K562 (cell line): ENCODE measurements around the gene ABHD13. TPM values are rescaled to one million over a fixed set of nuclear protein-coding genes. Genes with fewer than 3 reads are reported as not detected.

ENCODE experiments used
- ATAC-seq: fragments of 200-7000 bp; cut with Tn5 transposase; 3 replicates; pipeline ENCODE4 v1.9.1; 2020; ENCODE audit warnings: moderate library complexity
- BruUV-seq: library from RNA; stranded (reverse); fragments of 400-500 nt; replicated peaks from 2 replicates; lab custom pipeline; 2021; lab: Mats Ljungman, UMichigan
- CTCF ChIA-PET: fragments of 300-600 bp; formaldehyde crosslinking; extraction: SDS; loops from one replicate; lab custom pipeline; 2021; ENCODE audit warnings: low intra/inter-chr PET ratio; lab: Yijun Ruan, JAX
- POLR2A ChIA-PET: fragments of 300-600, 350-650 bp; sonication (Branson Sonifier 250); formaldehyde crosslinking; extraction: SDS; loops from one replicate; lab custom pipeline; 2021; ENCODE audit warnings: antibody characterized with exemption, inconsistent platforms; lab: Yijun Ruan, JAX
- DNase-seq, 4 experiments: peaks; one replicate each; pipeline versions ENCODE4 v3.0.0 to v3.0.0-alpha.2; 2011 to 2018; ENCODE audit warnings: low spot score in 3 of 4, mixed read lengths in 3 of 4; ENCODE audit errors: extremely low read depth in 1 of 4
- FAIRE-seq: peaks from 2 replicates; lab custom pipeline; 2011; peaks lifted over from hg19 to GRCh38; lab: Jason Lieb, UNC
- H2AFZ ChIP-seq: 2 replicates; pipeline ENCODE4 v1.6.0; 2011; ENCODE audit warnings: low read depth, low read length, control low read depth, inconsistent platforms
- H3K27ac ChIP-seq: fragments of 200-600 bp; 3 replicates; pipeline ENCODE4 v1.8.0; 2011; ENCODE audit warnings: low read depth, mild to moderate bottlenecking, control low read depth, inconsistent platforms, low read length, moderate library complexity, mixed read lengths; ENCODE audit errors: extremely low read depth
- H3K27me3 ChIP-seq, 2 experiments: fragments of 300-600 bp in 1 of 2; 2 replicates in 1 of 2; 3 replicates in 1 of 2; pipeline versions ENCODE4 v1.6.0 to v1.8.0; 2011; ENCODE audit warnings: inconsistent platforms in 2 of 2, low read length in 2 of 2, mild to moderate bottlenecking in 1 of 2, mixed read lengths in 1 of 2, moderate library complexity in 1 of 2; ENCODE audit not compliant: control insufficient read depth in 2 of 2, insufficient read depth in 2 of 2
- H3K36me3 ChIP-seq: fragments of 300-600 bp; 3 replicates; pipeline ENCODE4 v1.8.0; 2011; ENCODE audit warnings: mild to moderate bottlenecking, low read length, inconsistent platforms; ENCODE audit not compliant: control insufficient read depth, insufficient read depth
- H3K4me1 ChIP-seq, 2 experiments: fragments of 200-600 bp in 1 of 2; replicated peaks in 1 of 2; 2 replicates in 1 of 2; 3 replicates in 1 of 2; pipeline versions ENCODE4 v1.5.1 to v1.8.0; 2011; ENCODE audit warnings: inconsistent platforms in 2 of 2, low read length in 2 of 2, mild to moderate bottlenecking in 1 of 2, mixed read lengths in 1 of 2, moderate library complexity in 1 of 2; ENCODE audit not compliant: control insufficient read depth in 2 of 2, insufficient read depth in 2 of 2
- H3K4me2 ChIP-seq: 2 replicates; pipeline ENCODE4 v1.6.1; 2011; ENCODE audit warnings: low read length, control low read depth, inconsistent platforms, mixed read lengths; ENCODE audit not compliant: insufficient read depth
- H3K4me3 ChIP-seq: fragments of 200-600 bp; sonication (generic), shearing (Covaris generic); 2 replicates; pipeline ENCODE4 v1.5.1; 2016; ENCODE audit warnings: control low read depth, inconsistent platforms
- H3K79me2 ChIP-seq: fragments of 200-600 bp; 3 replicates; pipeline ENCODE4 v1.8.0; 2011; ENCODE audit warnings: low read length, inconsistent platforms; ENCODE audit not compliant: control insufficient read depth, insufficient read depth
- H3K9ac ChIP-seq, 2 experiments: 2 replicates each; pipeline versions ENCODE4 v1.6.0 to v1.6.1; 2011; ENCODE audit warnings: low read depth in 2 of 2, low read length in 2 of 2, control low read depth in 1 of 2, inconsistent platforms in 1 of 2, mild to moderate bottlenecking in 1 of 2, mixed read lengths in 1 of 2; ENCODE audit not compliant: insufficient read depth in 1 of 2
- H3K9me1 ChIP-seq: one replicate; pipeline ENCODE4 v1.6.0; 2011; ENCODE audit warnings: inconsistent platforms, mild to moderate bottlenecking, low read length, moderate library complexity; ENCODE audit not compliant: control insufficient read depth, insufficient read depth
- H3K9me3 ChIP-seq: replicated peaks from 2 replicates; pipeline ENCODE4 v1.5.1; 2011; ENCODE audit warnings: low read depth, low read length, inconsistent platforms; ENCODE audit not compliant: control insufficient read depth, insufficient read depth
- H4K20me1 ChIP-seq: replicated peaks from 2 replicates; pipeline ENCODE4 v1.6.1; 2011; ENCODE audit warnings: low read length, inconsistent platforms, mixed read lengths; ENCODE audit not compliant: control insufficient read depth, insufficient read depth
- CBX5 ChIP-seq: IDR thresholded peaks from 2 replicates; pipeline ENCODE4 v1.6.1; 2014; ENCODE audit warnings: low read depth, borderline replicate concordance
- ETV1 ChIP-seq: fragments of 450-650 bp; conservative IDR thresholded peaks from 2 replicates; pipeline ENCODE4 v1.6.1; 2016; ENCODE audit warnings: missing genetic modification characterization, control low read depth, low read depth, missing compliant biosample characterization
- FOXJ2 ChIP-seq: fragments of 200-800 bp; sonication (Bioruptor generic); IDR thresholded peaks from 2 replicates; pipeline ENCODE4 v1.6.1; 2016; ENCODE audit warnings: missing genetic modification characterization, missing compliant biosample characterization
- HDAC6 ChIP-seq: IDR thresholded peaks from 2 replicates; pipeline ENCODE4 v1.6.1; 2012; ENCODE audit warnings: low read depth, mild to moderate bottlenecking, control low read depth, inconsistent platforms, low read length, moderate library complexity
- NFIC ChIP-seq: fragments of 450-650 bp; IDR thresholded peaks from 2 replicates; pipeline ENCODE4 v1.6.1; 2017; ENCODE audit warnings: mild to moderate bottlenecking, inconsistent platforms
- ZNF316 ChIP-seq: fragments of 450-650 bp; IDR thresholded peaks from 2 replicates; pipeline ENCODE4 v1.6.1; 2016
- ZNF354B ChIP-seq: fragments of 250-450 bp; sonication (Bioruptor Pico); IDR thresholded peaks from 2 replicates; pipeline ENCODE4 v1.4.0; 2020
- WGBS: fragments of 100-300 bp; shearing (Covaris generic); methylation state at CpG from one replicate; pipeline ENCODE4 v1.1.6; 2016; ENCODE audit warnings: low coverage, mixed read lengths; ENCODE audit not compliant: insufficient coverage; ENCODE audit errors: missing lambda C conversion rate; 5-methylcytosine and 5-hydroxymethylcytosine counted together
- in situ Hi-C: fragments of 300-500 bp; cut with MboI; formaldehyde crosslinking; loops from 4 replicates; pipeline ENCODE4 v1.15.0; 2018; ENCODE audit warnings: inconsistent platforms, mixed read lengths
- intact Hi-C: fragments of 100-400 bp; cut with micrococcal nuclease; formaldehyde crosslinking; loops from 2 replicates; pipeline ENCODE4 v1.14.2; 2022
- polyA plus RNA-seq, 8 experiments: library from polyadenylated mRNA; depleted of rRNA in 4 of 8; stranded (reverse) in 5 of 8; unstranded in 3 of 8; fragments of >200 nt; fragmentation: Nextera tagmentation in 2 of 8; fragmentation: Illumina TruSeq in 1 of 8; extraction: Ambion mirVana in 2 of 8; extraction: Trizol in 1 of 8; gene quantifications; 2 replicates each; pipeline versions ENCODE4 v1.2.1 to v1.2.3, GENCODE V29; 2011 to 2014; ENCODE audit warnings: inconsistent platforms in 1 of 8, missing spikeins in 1 of 8
- total RNA-seq, 7 experiments: library from RNA; depleted of rRNA in 6 of 7; stranded (reverse); fragments of >200 nt in 6 of 7; fragmentation: Illumina TruSeq in 2 of 7; extraction: Trizol in 2 of 7; gene quantifications; 2 replicates each; pipeline versions ENCODE4 v1.2.1 to v1.2.3, GENCODE V29; 2011 to 2021; ENCODE audit warnings: low replicate concordance in 1 of 7
- TF ChIP-seq, protein P1 (sequence below): fragments of 250-450 bp; sonication (Bioruptor Pico); IDR thresholded peaks from 2 replicates; pipeline ENCODE4 v1.5.1; 2021; ENCODE audit warnings: mild to moderate bottlenecking
- TF ChIP-seq, protein P2 (sequence below): fragments of 450-650 bp; IDR thresholded peaks from 2 replicates; pipeline ENCODE4 v1.6.1; 2018; ENCODE audit not compliant: partially characterized antibody

Gene ABHD13
- total and polyA plus RNA-seq, 9 of the 15 experiments (the other 6 are each of a cell fraction or from before 2014, with no cell fraction given), result 1.7 to 7.0 (median 4.1) TPM

DNA sequence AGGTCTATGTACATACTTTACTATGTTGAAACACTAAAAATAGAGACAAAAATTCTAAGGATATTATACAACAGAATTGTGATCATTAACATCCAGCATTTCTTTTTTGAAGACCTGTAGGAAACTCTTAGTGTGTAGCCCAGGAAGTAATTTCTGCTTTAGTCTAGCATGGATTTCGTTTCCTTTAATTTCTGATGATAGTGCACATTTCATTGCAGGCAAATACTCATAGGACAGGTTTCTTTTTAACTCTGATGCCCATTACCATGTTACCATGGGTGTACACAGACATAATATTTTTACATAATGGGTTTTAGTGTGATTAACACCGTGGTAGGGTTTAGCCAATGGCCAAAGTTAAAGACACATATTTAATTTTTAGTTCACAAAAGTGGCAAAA is 29.9 kb upstream of the ABHD13 start:
- ATAC-seq (no peak), DNase-seq (no peak), FAIRE-seq (no peak)
- Histone ChIP-seq H4K20me1 (no peaks in the 10 kb centered on the region), H3K9me1 (no peaks in the 10 kb centered on the region), H2AFZ (peak overlapping the region; percentile 60; the same call in 1 of the 2 replicates), H3K4me3 (no peak overlapping the region), H3K79me2 (no peaks in the 10 kb centered on the region), H3K9ac (no peak overlapping the region), H3K27ac (no peak overlapping the region), H3K4me1 (no peaks in the 10 kb centered on the region), H3K36me3 (no peaks in the 10 kb centered on the region), H3K4me2 (no peak overlapping the region), H3K9me3 (no peaks in the 10 kb centered on the region), H3K27me3 (no peaks in the 10 kb centered on the region)
- CTCF ChIA-PET, result no interaction called here
- in situ Hi-C loops, result no loop called here
- no TSS peak for BruUV-seq
- intact Hi-C loops, result no loop called here
- WGBS, result 0% methylated on average over 2 of the region's 2 CpGs
- TF ChIP-seq ZNF316 (peak; percentile 47; the same call in 1 of the 2 replicates), CBX5 (no peak), ETV1 (tag) (no peak)
- TF ChIP-seq, all 486 proteins: peak for 1
- POLR2A ChIA-PET, result no interaction called here

GRCh38 chr13:108190897-108191296 is 27.3 kb upstream of the ABHD13 start:
- H2AFZ ChIP-seq, result peak overlapping the region; percentile 38; the same call in 1 of the 2 replicates
- H3K4me2 ChIP-seq, result no peak overlapping the region
- in situ Hi-C loops (no loop called here), intact Hi-C loops (no loop called here)
- TF ChIP-seq HDAC6 (no peak), FOXJ2 (tag) (peak; percentile 40; the same call in 1 of the 2 replicates), ZNF354B (CRISPR knock-in tag) (no peak), NFIC (peak; percentile 22; the same call in 1 of the 2 replicates)
- TF ChIP-seq, protein P1, sequence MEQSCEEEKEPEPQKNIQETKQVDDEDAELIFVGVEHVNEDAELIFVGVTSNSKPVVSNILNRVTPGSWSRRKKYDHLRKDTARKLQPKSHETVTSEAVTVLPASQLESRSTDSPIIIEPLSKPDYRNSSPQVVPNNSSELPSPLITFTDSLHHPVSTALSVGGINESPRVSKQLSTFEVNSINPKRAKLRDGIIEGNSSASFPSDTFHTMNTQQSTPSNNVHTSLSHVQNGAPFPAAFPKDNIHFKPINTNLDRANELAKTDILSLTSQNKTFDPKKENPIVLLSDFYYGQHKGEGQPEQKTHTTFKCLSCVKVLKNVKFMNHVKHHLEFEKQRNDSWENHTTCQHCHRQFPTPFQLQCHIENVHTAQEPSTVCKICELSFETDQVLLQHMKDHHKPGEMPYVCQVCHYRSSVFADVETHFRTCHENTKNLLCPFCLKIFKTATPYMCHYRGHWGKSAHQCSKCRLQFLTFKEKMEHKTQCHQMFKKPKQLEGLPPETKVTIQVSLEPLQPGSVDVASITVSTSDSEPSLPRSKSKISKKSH (CRISPR knock-in tag), result no peak
- TF ChIP-seq, protein P2, sequence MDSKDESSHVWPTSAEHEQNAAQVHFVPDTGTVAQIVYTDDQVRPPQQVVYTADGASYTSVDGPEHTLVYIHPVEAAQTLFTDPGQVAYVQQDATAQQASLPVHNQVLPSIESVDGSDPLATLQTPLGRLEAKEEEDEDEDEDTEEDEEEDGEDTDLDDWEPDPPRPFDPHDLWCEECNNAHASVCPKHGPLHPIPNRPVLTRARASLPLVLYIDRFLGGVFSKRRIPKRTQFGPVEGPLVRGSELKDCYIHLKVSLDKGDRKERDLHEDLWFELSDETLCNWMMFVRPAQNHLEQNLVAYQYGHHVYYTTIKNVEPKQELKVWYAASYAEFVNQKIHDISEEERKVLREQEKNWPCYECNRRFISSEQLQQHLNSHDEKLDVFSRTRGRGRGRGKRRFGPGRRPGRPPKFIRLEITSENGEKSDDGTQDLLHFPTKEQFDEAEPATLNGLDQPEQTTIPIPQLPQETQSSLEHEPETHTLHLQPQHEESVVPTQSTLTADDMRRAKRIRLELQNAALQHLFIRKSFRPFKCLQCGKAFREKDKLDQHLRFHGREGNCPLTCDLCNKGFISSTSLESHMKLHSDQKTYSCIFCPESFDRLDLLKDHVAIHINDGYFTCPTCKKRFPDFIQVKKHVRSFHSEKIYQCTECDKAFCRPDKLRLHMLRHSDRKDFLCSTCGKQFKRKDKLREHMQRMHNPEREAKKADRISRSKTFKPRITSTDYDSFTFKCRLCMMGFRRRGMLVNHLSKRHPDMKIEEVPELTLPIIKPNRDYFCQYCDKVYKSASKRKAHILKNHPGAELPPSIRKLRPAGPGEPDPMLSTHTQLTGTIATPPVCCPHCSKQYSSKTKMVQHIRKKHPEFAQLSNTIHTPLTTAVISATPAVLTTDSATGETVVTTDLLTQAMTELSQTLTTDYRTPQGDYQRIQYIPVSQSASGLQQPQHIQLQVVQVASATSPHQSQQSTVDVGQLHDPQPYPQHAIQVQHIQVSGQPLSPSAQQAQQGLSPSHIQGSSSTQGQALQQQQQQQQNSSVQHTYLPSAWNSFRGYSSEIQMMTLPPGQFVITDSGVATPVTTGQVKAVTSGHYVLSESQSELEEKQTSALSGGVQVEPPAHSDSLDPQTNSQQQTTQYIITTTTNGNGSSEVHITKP, result peak; percentile 92
- ATAC-seq (no peak), FAIRE-seq (no peak), DNase-seq (no peak)
- ChIA-PET POLR2A (no interaction called here), CTCF (no interaction called here)
- 6% methylated on average over 2 of the region's 3 CpGs for WGBS
- no peak overlapping the region for H3K27ac ChIP-seq
- H3K9ac ChIP-seq, result no peak overlapping the region
- H3K36me3 ChIP-seq, result no peaks in the 10 kb centered on the region
- H3K4me1 ChIP-seq, result no peaks in the 10 kb centered on the region
- no peaks in the 10 kb centered on the region for H3K9me1 ChIP-seq
- H4K20me1 ChIP-seq, result no peaks in the 10 kb centered on the region
- H3K4me3 ChIP-seq, result no peak overlapping the region
- H3K79me2 ChIP-seq, result no peaks in the 10 kb centered on the region
- H3K9me3 ChIP-seq, result no peaks in the 10 kb centered on the region
- H3K27me3 ChIP-seq, result no peaks in the 10 kb centered on the region
- no TSS peak for BruUV-seq
